Muscle layer of duodenum (tissue), 2 donors: ENCODE data around the gene PTPRM.
"Not testable (repeated sequence)": the region's sequence is repeated elsewhere in the genome, so short reads cannot be mapped to it uniquely, and the experiment has no call there.

Experiments
- H3K27ac ChIP-seq: one replicate; pipeline ENCODE4 v1.7.0; 2013; ENCODE audit warnings: mild to moderate bottlenecking, low read length
- H3K27me3 ChIP-seq: one replicate; pipeline ENCODE4 v1.7.0; 2013; ENCODE audit warnings: low read depth, mild to moderate bottlenecking, control low read depth, low read length
- H3K36me3 ChIP-seq, 2 donors: one replicate each; pipeline ENCODE4 v1.7.0; 2013; ENCODE audit warnings: low read length in 2 of 2, control low read depth in 1 of 2, mild to moderate bottlenecking in 1 of 2; ENCODE audit not compliant: insufficient read depth in 2 of 2, control insufficient read depth in 1 of 2
- H3K4me1 ChIP-seq, 2 donors: one replicate each; pipeline ENCODE4 v1.7.0; 2013; ENCODE audit warnings: low read length in 2 of 2, mild to moderate bottlenecking in 2 of 2, control low read depth in 1 of 2, moderate library complexity in 1 of 2; ENCODE audit not compliant: insufficient read depth in 2 of 2, control insufficient read depth in 1 of 2
- H3K4me3 ChIP-seq, 2 donors: one replicate each; pipeline ENCODE4 v1.7.0; 2013; ENCODE audit warnings: low read length in 2 of 2, low read depth in 1 of 2, mild to moderate bottlenecking in 1 of 2
- H3K9me3 ChIP-seq, 2 donors: one replicate each; pipeline ENCODE4 v1.7.0; 2013; ENCODE audit warnings: low read length in 2 of 2, control low read depth in 1 of 2, mild to moderate bottlenecking in 1 of 2; ENCODE audit not compliant: control insufficient read depth in 1 of 2
- donor health status: healthy.

Gene PTPRM

DNA sequence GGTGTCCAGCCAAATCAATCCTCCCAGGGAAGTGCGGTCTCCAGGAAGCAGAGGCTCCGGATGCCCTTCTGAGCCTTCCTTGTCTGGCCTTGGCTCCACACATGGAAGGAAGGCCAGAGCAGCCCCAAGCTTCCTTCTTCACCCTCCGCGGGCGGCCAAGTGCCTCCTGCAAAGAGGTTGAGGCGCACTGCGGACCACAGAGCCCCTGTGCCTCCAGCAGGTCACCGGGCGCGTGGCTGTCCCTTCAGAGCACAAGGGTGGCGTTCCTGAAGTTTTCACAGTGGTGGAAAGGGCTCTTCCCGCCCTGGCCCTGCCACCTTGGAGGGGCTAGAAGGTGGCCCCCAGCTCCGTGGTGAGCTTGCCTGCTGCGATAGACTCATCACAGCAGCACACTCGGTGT lies 866.2 kb downstream of the PTPRM start:
- Histone ChIP-seq H3K36me3 (no peaks in the 10 kb centered on the region), H3K27me3 (no peaks in the 10 kb centered on the region), H3K4me3 (no peak overlapping the region), H3K4me1 (no peaks in the 10 kb centered on the region), H3K9me3 (no peaks in the 10 kb centered on the region), H3K27ac (no peak overlapping the region)

DNA sequence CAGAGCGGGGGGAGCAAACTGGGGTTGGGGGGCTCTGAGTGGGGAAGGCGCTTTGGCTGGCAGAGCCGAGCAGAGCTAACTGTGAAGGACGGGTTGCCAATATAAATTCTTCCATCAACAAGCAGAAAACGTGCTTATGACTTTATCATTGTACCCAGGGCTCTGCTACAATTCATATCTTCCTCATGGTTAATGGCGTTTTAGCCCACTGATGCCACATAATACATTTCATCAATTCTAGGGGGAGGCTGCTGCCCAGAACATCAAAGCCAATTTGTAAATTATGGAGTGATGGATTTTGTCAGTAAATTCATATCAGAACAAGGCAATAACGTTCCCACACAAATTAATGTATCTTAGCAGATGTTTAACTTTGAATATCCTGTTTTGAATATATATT lies 866.7 kb downstream of the PTPRM start:
- H3K4me3 ChIP-seq = no peak overlapping the region
- no peaks in the 10 kb centered on the region for H3K27me3 ChIP-seq
- H3K9me3 ChIP-seq = peaks cover 0 to 3% of the 10 kb centered on the region in 2 donors
- H3K4me1 ChIP-seq = no peaks in the 10 kb centered on the region
- no peaks in the 10 kb centered on the region for H3K36me3 ChIP-seq
- H3K27ac ChIP-seq = no peak overlapping the region

DNA sequence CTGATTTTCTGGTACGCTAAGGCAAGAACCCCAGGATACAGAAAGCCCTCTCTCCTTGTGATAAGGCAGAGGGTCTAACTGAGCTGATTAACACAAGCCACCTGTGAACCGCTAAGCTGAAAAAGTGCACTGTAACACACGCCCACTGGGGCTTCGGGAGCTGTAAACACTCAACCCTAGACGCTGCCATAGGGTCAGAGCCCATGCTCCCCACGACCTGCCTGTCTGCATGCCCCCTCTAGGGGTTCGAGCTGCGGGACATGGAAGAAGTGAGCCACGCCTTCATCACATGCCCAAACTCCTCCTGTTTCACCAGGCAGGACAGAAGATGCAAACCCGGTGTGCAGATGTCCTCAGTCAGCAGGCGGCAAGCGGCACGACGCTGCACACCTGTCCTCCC lies 868.3 kb downstream of the PTPRM start:
- Histone ChIP-seq H3K36me3 (no peaks in the 10 kb centered on the region), H3K27me3 (no peaks in the 10 kb centered on the region), H3K9me3 (peaks cover 0 to 9% of the 10 kb centered on the region in 2 donors), H3K4me3 (no peak overlapping the region), H3K27ac (no peak overlapping the region), H3K4me1 (no peaks in the 10 kb centered on the region)

DNA sequence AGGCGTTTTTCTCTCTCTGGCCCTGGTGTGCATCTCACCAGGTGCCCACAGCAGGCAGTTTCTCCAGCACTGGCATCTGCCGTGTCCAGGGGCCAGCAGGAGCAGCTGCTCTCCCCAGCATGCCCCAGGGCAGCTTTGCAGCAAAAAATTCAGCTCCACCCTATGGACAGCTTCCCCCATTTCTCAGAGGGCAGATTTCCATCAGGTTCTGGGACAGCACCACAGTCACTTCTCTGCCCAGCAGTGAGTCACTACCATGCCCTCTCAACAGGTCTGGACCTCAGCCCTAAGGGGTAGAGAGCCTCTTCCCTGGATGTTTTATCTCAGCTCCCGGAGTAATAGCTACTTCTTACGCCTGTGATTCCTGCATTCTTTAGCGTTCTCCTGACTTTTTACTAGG lies 871.9 kb downstream of the PTPRM start:
- Histone ChIP-seq H3K36me3 (no peaks in the 10 kb centered on the region), H3K4me3 (no peak overlapping the region), H3K27ac (no peak overlapping the region), H3K27me3 (no peaks in the 10 kb centered on the region), H3K9me3 (peaks cover 0 to 9% of the 10 kb centered on the region in 2 donors), H3K4me1 (no peaks in the 10 kb centered on the region)

DNA sequence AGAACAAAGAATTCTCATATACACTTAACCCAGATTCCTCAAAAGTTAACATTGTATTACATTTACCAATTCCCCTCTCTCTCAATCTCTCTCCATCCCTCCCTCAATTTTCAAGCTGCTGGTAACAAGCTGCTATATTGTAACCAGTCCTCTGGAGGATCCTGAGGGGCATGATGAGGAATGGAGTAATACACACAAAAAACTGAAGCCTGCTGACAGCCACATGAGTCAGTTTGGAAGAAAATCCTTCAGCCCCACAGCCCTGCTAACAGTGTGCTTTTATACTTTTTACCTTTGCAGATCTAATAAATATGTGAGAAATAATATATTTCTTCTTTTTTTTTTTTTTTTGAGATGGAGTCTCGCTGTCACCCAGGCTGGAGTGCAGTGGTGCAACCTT lies 876.4 kb downstream of the PTPRM start:
- Histone ChIP-seq H3K27ac (no peak overlapping the region), H3K9me3 (peaks cover 0 to 11% of the 10 kb centered on the region in 2 donors), H3K36me3 (no peaks in the 10 kb centered on the region), H3K4me3 (no peak overlapping the region), H3K27me3 (no peaks in the 10 kb centered on the region), H3K4me1 (no peaks in the 10 kb centered on the region)

DNA sequence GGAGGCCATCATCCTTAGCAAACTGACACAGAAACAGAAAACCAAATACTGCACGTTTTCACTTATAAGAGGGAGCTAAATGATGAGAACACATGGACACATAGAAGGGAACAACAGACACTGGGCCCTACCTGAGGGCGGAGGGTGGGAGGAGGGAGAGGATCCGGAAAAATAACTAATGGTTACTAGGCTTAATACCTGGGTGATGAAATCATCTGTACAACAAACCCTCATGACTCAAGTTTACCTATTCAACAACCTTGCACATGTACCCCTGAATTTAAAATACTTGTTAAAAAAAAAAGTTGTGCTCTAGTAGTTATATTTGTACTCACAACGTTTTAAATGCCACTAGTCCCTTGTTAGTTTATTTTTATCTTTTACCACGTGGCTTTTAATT lies 879.8 kb downstream of the PTPRM start:
- not testable (repeated sequence) for H3K4me3 ChIP-seq, H3K27ac ChIP-seq, H3K4me1 ChIP-seq, H3K27me3 ChIP-seq, H3K9me3 ChIP-seq, H3K36me3 ChIP-seq

DNA sequence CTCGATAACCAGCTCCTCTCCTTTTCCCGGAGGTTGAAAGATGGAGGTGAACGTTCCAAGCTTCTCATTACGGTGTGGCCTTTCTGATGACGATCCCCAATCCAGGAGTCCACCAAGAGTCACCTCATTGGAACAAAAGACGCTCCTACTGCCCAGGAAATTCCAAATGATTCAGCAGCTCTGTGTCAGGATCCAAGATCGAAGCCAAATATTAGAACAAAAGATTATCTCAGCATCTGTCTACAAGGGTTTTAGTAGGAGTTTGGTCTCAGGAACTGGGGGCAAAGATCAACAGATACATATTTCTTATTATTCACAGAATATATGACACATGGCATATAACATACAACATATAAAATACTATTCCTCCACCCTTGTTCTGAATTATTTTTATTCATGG lies 881.0 kb downstream of the PTPRM start:
- no peak overlapping the region for H3K4me3 ChIP-seq
- no peak overlapping the region for H3K27ac ChIP-seq

DNA sequence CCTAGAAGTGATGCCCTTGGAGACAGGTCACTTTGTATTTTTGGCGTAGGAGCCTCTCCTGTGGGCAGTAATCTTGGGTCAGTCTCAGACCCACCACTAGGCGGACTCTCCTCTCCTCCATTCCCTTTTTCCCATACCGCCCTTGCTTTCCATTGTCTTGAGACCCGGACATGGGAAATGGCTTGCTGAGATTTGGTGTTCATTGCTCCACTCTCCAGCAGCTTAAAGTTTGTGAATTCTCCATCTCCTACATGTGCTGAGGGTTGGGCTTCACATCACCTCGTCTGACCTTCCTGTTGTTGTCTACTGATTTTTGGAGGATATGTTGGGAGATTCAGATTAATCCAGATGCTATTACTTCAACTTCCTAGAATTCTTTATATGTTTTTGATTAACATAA lies 882.9 kb downstream of the PTPRM start:
- peaks cover 0 to 3% of the 10 kb centered on the region in 2 donors for H3K9me3 ChIP-seq
- no peaks in the 10 kb centered on the region for H3K4me1 ChIP-seq
- no peak overlapping the region for H3K27ac ChIP-seq
- no peak overlapping the region for H3K4me3 ChIP-seq
- H3K36me3 ChIP-seq = no peaks in the 10 kb centered on the region
- no peaks in the 10 kb centered on the region for H3K27me3 ChIP-seq

More for the DNA sequence above, 881.0 kb downstream of the PTPRM start:
- Histone ChIP-seq H3K27me3 (no peaks in the 10 kb centered on the region), H3K4me1 (no peaks in the 10 kb centered on the region), H3K9me3 (peaks cover 0 to 3% of the 10 kb centered on the region in 2 donors), H3K36me3 (no peaks in the 10 kb centered on the region)

DNA sequence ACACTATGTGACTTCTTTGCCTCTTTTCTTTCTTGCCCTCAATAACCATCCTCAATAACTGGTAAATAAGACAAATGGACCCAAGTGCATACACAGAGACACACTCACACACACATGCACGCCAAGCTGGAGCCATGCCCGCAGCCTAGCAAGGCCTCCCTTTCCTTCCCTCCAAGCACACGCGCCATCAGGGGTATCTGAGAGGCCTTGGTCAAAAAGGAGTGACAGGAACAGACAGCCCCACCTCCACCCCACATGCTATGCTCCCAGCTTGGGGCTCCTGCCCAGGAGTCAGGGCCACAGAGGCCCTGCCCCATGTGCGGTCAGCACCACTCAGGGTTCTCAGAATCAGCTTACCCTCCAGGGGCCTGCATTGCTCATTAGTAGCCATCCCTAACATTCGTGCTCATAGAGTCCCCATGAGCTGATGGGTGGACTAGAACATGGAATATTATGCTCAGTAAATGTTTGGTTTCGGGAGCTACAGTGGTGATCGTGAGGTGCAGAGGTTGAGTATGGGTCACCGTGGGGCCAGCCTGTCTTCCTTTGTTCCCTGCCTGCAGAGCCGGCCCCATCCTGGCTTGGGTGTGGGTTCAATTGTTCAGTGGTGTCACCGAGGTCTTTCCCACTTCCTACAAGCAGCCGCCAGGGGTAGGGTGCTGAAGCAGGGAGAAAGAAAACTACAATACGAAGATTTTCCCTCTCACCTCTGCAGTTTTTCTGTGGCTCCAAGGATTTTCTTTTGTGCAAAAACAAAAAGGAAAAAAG lies 884.0 kb downstream of the PTPRM start:
- Histone ChIP-seq H3K27me3 (no peaks in the 10 kb centered on the region), H3K4me1 (no peaks in the 10 kb centered on the region), H3K9me3 (no peaks in the 10 kb centered on the region), H3K27ac (no peak overlapping the region), H3K4me3 (no peak overlapping the region), H3K36me3 (no peaks in the 10 kb centered on the region)

DNA sequence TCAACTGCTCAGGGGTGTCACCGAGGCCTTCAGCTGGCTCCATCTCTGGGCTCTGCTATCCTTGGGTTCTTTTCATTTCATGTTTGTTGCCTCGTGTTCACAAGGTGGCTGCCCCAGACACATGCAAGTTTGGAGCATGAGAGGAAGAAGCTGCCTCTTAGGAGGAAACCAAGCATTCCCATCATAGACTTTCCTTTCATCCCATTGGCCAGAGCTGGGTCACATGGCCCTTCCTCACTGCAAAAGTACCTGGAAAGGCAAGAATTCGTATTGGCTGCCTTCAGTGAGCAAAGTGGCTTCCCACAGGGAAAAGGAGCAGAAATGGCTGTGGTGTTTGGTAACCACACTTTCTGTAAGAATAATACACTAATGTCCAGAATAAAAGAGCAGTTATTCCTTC lies 886.4 kb downstream of the PTPRM start:
- H3K4me1 ChIP-seq = no peaks in the 10 kb centered on the region

DNA sequence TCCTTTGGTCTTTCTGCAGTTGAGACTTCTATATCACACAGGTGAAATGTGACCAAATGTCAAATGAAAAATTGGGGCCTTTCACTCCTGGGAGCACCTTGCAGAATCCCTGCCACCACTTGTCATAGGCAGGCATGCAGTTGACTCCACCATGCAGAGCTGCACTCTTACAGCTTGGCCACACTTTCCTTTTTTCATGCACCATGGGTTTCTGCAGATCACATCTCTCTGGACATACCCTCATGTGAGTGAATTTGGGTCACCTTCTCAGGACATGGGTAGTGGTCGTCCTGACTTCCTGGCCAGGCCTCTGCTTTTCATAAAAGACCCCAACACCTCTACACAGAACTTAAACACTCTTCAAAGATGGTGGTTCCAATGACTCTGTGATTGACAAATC lies 887.0 kb downstream of the PTPRM start:
- H3K36me3 ChIP-seq = no peaks in the 10 kb centered on the region
- no peaks in the 10 kb centered on the region for H3K9me3 ChIP-seq
- no peak overlapping the region for H3K27ac ChIP-seq
- no peak overlapping the region for H3K4me3 ChIP-seq
- no peaks in the 10 kb centered on the region for H3K27me3 ChIP-seq
- no peaks in the 10 kb centered on the region for H3K4me1 ChIP-seq

More for the DNA sequence above, 886.4 kb downstream of the PTPRM start:
- Histone ChIP-seq H3K36me3 (no peaks in the 10 kb centered on the region), H3K27ac (no peak overlapping the region), H3K9me3 (no peaks in the 10 kb centered on the region), H3K27me3 (no peaks in the 10 kb centered on the region), H3K4me3 (no peak overlapping the region)
